H9 (cell line): Measurements from ENCODE around the gene MANF. TPM values are rescaled to one million over a fixed set of nuclear protein-coding genes. Genes with fewer than 3 reads are reported as not detected.

Source experiments
- DNase-seq: peaks from one replicate; pipeline ENCODE4 v3.0.0-alpha.2; 2017
- H2AFZ ChIP-seq: one replicate; pipeline ENCODE4 v1.6.1; 2013; ENCODE audit warnings: mild to moderate bottlenecking, low read length, control low read depth, moderate library complexity
- H2AK5ac ChIP-seq: 2 replicates; pipeline ENCODE4 v1.6.1; 2013; ENCODE audit warnings: low read length, control low read depth, mixed read lengths; ENCODE audit not compliant: insufficient read length
- H2BK120ac ChIP-seq: one replicate; pipeline ENCODE4 v1.6.1; 2013; ENCODE audit warnings: low read depth, mild to moderate bottlenecking, low read length, control low read depth, inconsistent platforms; ENCODE audit not compliant: poor library complexity, severe bottlenecking
- H2BK12ac ChIP-seq: 2 replicates; pipeline ENCODE4 v1.6.1; 2013; ENCODE audit warnings: low read length, control low read depth, mixed read lengths, low read depth; ENCODE audit not compliant: insufficient read length
- H2BK15ac ChIP-seq: 2 replicates; pipeline ENCODE4 v1.6.1; 2013; ENCODE audit warnings: low read depth, low read length, control low read depth
- H2BK20ac ChIP-seq: one replicate; pipeline ENCODE4 v1.6.1; 2013; ENCODE audit warnings: low read depth, mild to moderate bottlenecking, low read length, control low read depth, inconsistent platforms; ENCODE audit not compliant: poor library complexity, severe bottlenecking
- H2BK5ac ChIP-seq: 2 replicates; pipeline ENCODE4 v1.6.1; 2013; ENCODE audit warnings: low read length, control low read depth, mixed read lengths; ENCODE audit not compliant: insufficient read length
- H3K14ac ChIP-seq: 2 replicates; pipeline ENCODE4 v1.6.1; 2013; ENCODE audit warnings: low read length, control low read depth; ENCODE audit not compliant: insufficient read depth
- H3K18ac ChIP-seq: 2 replicates; pipeline ENCODE4 v1.6.1; 2013; ENCODE audit warnings: low read depth, mild to moderate bottlenecking, mixed read lengths, low read length, control low read depth; ENCODE audit not compliant: insufficient read length
- H3K23ac ChIP-seq: 2 replicates; pipeline ENCODE4 v1.6.1; 2013; ENCODE audit warnings: low read length, control low read depth, mixed read lengths, low read depth; ENCODE audit not compliant: insufficient read length
- H3K23me2 ChIP-seq: 2 replicates; pipeline ENCODE4 v1.6.1; 2013; ENCODE audit warnings: low read depth, mild to moderate bottlenecking, mixed read lengths, low read length, control low read depth; ENCODE audit not compliant: insufficient read length, poor library complexity, severe bottlenecking
- H3K27ac ChIP-seq: 2 replicates; pipeline ENCODE4 v1.5.1; 2013; ENCODE audit warnings: low read length, control low read depth, mixed read lengths, low read depth; ENCODE audit not compliant: insufficient read length
- H3K27me3 ChIP-seq: 2 replicates; pipeline ENCODE4 v1.6.1; 2013; ENCODE audit warnings: low read length, control low read depth, inconsistent platforms; ENCODE audit not compliant: insufficient read depth
- H3K4ac ChIP-seq: 2 replicates; pipeline ENCODE4 v1.6.1; 2013; ENCODE audit warnings: low read depth, mild to moderate bottlenecking, control low read depth, inconsistent platforms, low read length, moderate library complexity
- H3K4me1 ChIP-seq: 2 replicates; pipeline ENCODE4 v1.6.1; 2013; ENCODE audit warnings: low read length, control low read depth, inconsistent platforms; ENCODE audit not compliant: insufficient read depth
- H3K4me2 ChIP-seq: 2 replicates; pipeline ENCODE4 v1.6.1; 2013; ENCODE audit warnings: low read length, control low read depth, mixed read lengths; ENCODE audit not compliant: insufficient read length, insufficient read depth
- H3K56ac ChIP-seq: 2 replicates; pipeline ENCODE4 v1.6.1; 2013; ENCODE audit warnings: low read depth, mild to moderate bottlenecking, mixed read lengths, low read length, control low read depth; ENCODE audit not compliant: insufficient read length
- H3K79me1 ChIP-seq: 2 replicates; pipeline ENCODE4 v1.6.1; 2013; ENCODE audit warnings: low read depth, mild to moderate bottlenecking, moderate library complexity, low read length, control low read depth, inconsistent platforms; ENCODE audit not compliant: insufficient read depth, poor library complexity, severe bottlenecking
- H3K79me2 ChIP-seq: 2 replicates; pipeline ENCODE4 v1.6.1; 2013; ENCODE audit warnings: low read length, control low read depth, inconsistent platforms; ENCODE audit not compliant: insufficient read depth
- H3K9ac ChIP-seq: 2 replicates; pipeline ENCODE4 v1.6.1; 2013; ENCODE audit warnings: low read length, control low read depth, mixed read lengths; ENCODE audit not compliant: insufficient read length; ENCODE audit errors: extremely low read depth
- H3K9me3 ChIP-seq: one replicate; pipeline ENCODE4 v1.6.1; 2013; ENCODE audit warnings: low read depth, low read length, inconsistent platforms; ENCODE audit not compliant: control insufficient read depth
- H3T11ph ChIP-seq: one replicate; pipeline ENCODE4 v1.6.1; 2013; ENCODE audit warnings: mild to moderate bottlenecking, low read length, control low read depth, inconsistent platforms
- H4K20me1 ChIP-seq: one replicate; pipeline ENCODE4 v1.6.1; 2013; ENCODE audit not compliant: control insufficient read depth, insufficient read length, insufficient read depth
- H4K5ac ChIP-seq: 2 replicates; pipeline ENCODE4 v1.6.1; 2013; ENCODE audit warnings: low read depth, mild to moderate bottlenecking, mixed read lengths, low read length, control low read depth; ENCODE audit not compliant: insufficient read length
- H4K8ac ChIP-seq: replicated peaks from 2 replicates; pipeline ENCODE4 v1.6.1; 2013; ENCODE audit warnings: low read length, control low read depth, mixed read lengths, low read depth; ENCODE audit not compliant: insufficient read length
- H4K91ac ChIP-seq: 2 replicates; pipeline ENCODE4 v1.6.1; 2013; ENCODE audit warnings: low read depth, mild to moderate bottlenecking, moderate library complexity, mixed read lengths, low read length, control low read depth; ENCODE audit not compliant: insufficient read length
- H3K27ac Mint-ChIP-seq, 3 experiments: 2 replicates in 2 of 3; 3 replicates in 1 of 3; pipeline ENCODE4 v1.8.0; 2020 to 2021; ENCODE audit warnings: mixed read lengths in 3 of 3, mild to moderate bottlenecking in 1 of 3, moderate library complexity in 1 of 3
- H3K27me3 Mint-ChIP-seq: 2 replicates; pipeline ENCODE4 v1.8.0; 2021; ENCODE audit warnings: low read depth, mild to moderate bottlenecking, moderate library complexity, mixed read lengths
- H3K36me3 Mint-ChIP-seq, 3 experiments: 2 replicates in 2 of 3; 3 replicates in 1 of 3; pipeline ENCODE4 v1.8.0; 2020 to 2021; ENCODE audit warnings: low read depth in 3 of 3, mixed read lengths in 3 of 3; ENCODE audit not compliant: insufficient read depth in 1 of 3
- H3K4me1 Mint-ChIP-seq, 2 experiments: 2 replicates each; pipeline ENCODE4 v1.8.0; 2020; ENCODE audit warnings: mixed read lengths in 2 of 2
- H3K4me3 Mint-ChIP-seq, 2 experiments: 2 replicates in 1 of 2; 3 replicates in 1 of 2; pipeline ENCODE4 v1.8.0; 2020 to 2021; ENCODE audit warnings: mild to moderate bottlenecking in 2 of 2, mixed read lengths in 2 of 2, moderate library complexity in 1 of 2
- H3K9me3 Mint-ChIP-seq, 2 experiments: 2 replicates in 1 of 2; 3 replicates in 1 of 2; pipeline ENCODE4 v1.8.0; 2020; ENCODE audit warnings: mild to moderate bottlenecking in 2 of 2, mixed read lengths in 2 of 2, moderate library complexity in 1 of 2
- CTCF ChIP-seq: fragments of 200-600 bp; sonication (generic); conservative IDR thresholded peaks from 3 replicates; pipeline ENCODE4 v1.8.0; 2021; ENCODE audit warnings: antibody characterized with exemption, mild to moderate bottlenecking
- WGBS: extraction: QIAGEN DNeasy Blood & Tissue Kit; methylation state at CpG from one replicate; pipeline ENCODE4 v1.1.7; 2013; ENCODE audit warnings: missing lambda C conversion rate, low lambda C conversion rate, mixed read lengths; ENCODE audit not compliant: insufficient read length; ENCODE audit errors: extremely low coverage; 5-methylcytosine and 5-hydroxymethylcytosine counted together
- total RNA-seq: library from RNA; stranded (reverse); gene quantifications from 2 replicates; pipeline ENCODE4 v1.2.1, GENCODE V29; 2021

MANF gene
- total RNA-seq, 1 experiment from 2014 or later, result 148 TPM

GRCh38 chr3:51373658-51374421 lies 11.3 kb upstream of the MANF start:
- H2BK5ac ChIP-seq, result no peak overlapping the region
- H2AK5ac ChIP-seq, result no peak overlapping the region
- peaks cover 0 to 4% of the 10 kb centered on the region in 2 experiments; a peak in 2 of 4 replicates for H3K4me1 Mint-ChIP-seq
- no peak for DNase-seq
- no peaks in the 10 kb centered on the region for H3K9me3 ChIP-seq
- H3K27me3 ChIP-seq, result no peaks in the 10 kb centered on the region
- H2BK20ac ChIP-seq, result no peak overlapping the region
- H3K9me3 Mint-ChIP-seq, result no peaks in the 10 kb centered on the region
- no peaks in the 10 kb centered on the region for H3K79me1 ChIP-seq
- H3K36me3 Mint-ChIP-seq, result peaks cover 0 to 9% (median 0%) of the 10 kb centered on the region in 3 experiments; a peak in 5 of 7 replicates
- H3K9ac ChIP-seq, result no peak overlapping the region
- H2AFZ ChIP-seq, result no peak overlapping the region
- H3K27ac Mint-ChIP-seq, result no peak overlapping the region
- H4K5ac ChIP-seq, result no peak overlapping the region
- H4K91ac ChIP-seq, result no peak overlapping the region
- H3K27me3 Mint-ChIP-seq, result no peaks in the 10 kb centered on the region
- H4K20me1 ChIP-seq, result no peaks in the 10 kb centered on the region
- H2BK15ac ChIP-seq, result no peak overlapping the region
- H3K4me3 Mint-ChIP-seq, result no peak overlapping the region
- no peak overlapping the region for H4K8ac ChIP-seq
- no peak overlapping the region for H3T11ph ChIP-seq
- no peak overlapping the region for H3K4me2 ChIP-seq
- no CpG with 5 or more reads among the region's 5 CpGs for WGBS
- no peaks in the 10 kb centered on the region for H3K23me2 ChIP-seq
- no peak overlapping the region for H2BK120ac ChIP-seq
- H3K4me1 ChIP-seq, result no peaks in the 10 kb centered on the region
- no peak overlapping the region for H3K56ac ChIP-seq
- no peak overlapping the region for H3K14ac ChIP-seq
- no peak overlapping the region for H3K23ac ChIP-seq
- no peak overlapping the region for H3K27ac ChIP-seq
- no peak overlapping the region for H2BK12ac ChIP-seq
- no peak overlapping the region for H3K4ac ChIP-seq
- H3K18ac ChIP-seq, result no peak overlapping the region
- no peak for TF ChIP-seq CTCF
- H3K79me2 ChIP-seq, result no peaks in the 10 kb centered on the region
